ENCODE data around the gene SACS. TPM values are rescaled to one million over a fixed set of nuclear protein-coding genes. Genes with fewer than 3 reads are reported as not detected.

The SACS gene
- total and polyA plus RNA-seq, 2 donors (not counting 1 experiment from before 2014, with no cell fraction given), result 6.8 to 21.4 TPM

GRCh38 chr13:23462815-23463559, 29.5 kb upstream of the SACS start:
- ATAC-seq (ENCODE audit: low read depth) (no peak), DNase-seq (no peak)
- Histone ChIP-seq H3K4me3 (ENCODE audit: control extremely low read depth in 1 of 5, extremely low read depth in 1 of 5, insufficient read depth in 1 of 5, low read depth in 2 of 5, low read length in 4 of 5) (no peak overlapping the region), H3K27me3 (replicated peaks in 1 of 4; ENCODE audit: control extremely low read depth in 1 of 4, control insufficient read depth in 3 of 4, insufficient read depth in 4 of 4, low read length in 3 of 4) (peaks cover 0 to 38% (median 8%) of the 10 kb centered on the region in 4 experiments), H3K79me2 (ENCODE audit: control insufficient read depth, insufficient read depth, low read length) (no peaks in the 10 kb centered on the region), H2AFZ (ENCODE audit: insufficient read depth, low read depth, low read length, poor library complexity, severe bottlenecking) (no peak overlapping the region), H3K36me3 (replicated peaks in 1 of 2; ENCODE audit: control extremely low read depth in 1 of 2, control insufficient read depth in 1 of 2, extremely low read depth in 1 of 2, insufficient read depth in 2 of 2, low read length in 1 of 2) (no peaks in the 10 kb centered on the region), H4K20me1 (ENCODE audit: control insufficient read depth, insufficient read depth, low read length, poor library complexity, severe bottlenecking) (no peaks in the 10 kb centered on the region), H3K27ac (ENCODE audit: low read length in 2 of 2) (no peak overlapping the region), H3K4me2 (replicated peaks; ENCODE audit: low read depth, low read length, poor library complexity, severe bottlenecking) (no peak overlapping the region), H3K9ac (ENCODE audit: low read length) (no peak overlapping the region), H3K9me3 (ENCODE audit: control extremely low read depth in 1 of 3, control insufficient read depth in 2 of 3, insufficient read depth in 1 of 3, low read length in 2 of 3) (peaks cover 0 to 3% (median 0%) of the 10 kb centered on the region in 3 donors), H3K4me1 (ENCODE audit: control insufficient read depth in 2 of 2, insufficient read depth in 2 of 2, low read length in 2 of 2) (peaks cover 21 to 29% of the 10 kb centered on the region in 2 donors)
- Mint-ChIP-seq H3K4me3 (no peak overlapping the region), H3K4me1 (peaks cover 21% of the 10 kb centered on the region), H3K9me3 (ENCODE audit: insufficient read depth) (no peaks in the 10 kb centered on the region), H3K27ac (no peak overlapping the region), H3K27me3 (peaks cover 34% of the 10 kb centered on the region)
- WGBS (ENCODE audit: insufficient coverage), result 100% methylated on average over 2 of the region's 3 CpGs
- intact Hi-C loops (cut with micrococcal nuclease), result loop anchor here (10.0 kb wide), 1 partner anchor 1822 kb away; the partner anchor contains the start of gene MTMR6
- POLR2A ChIA-PET, result no interaction called here
- CTCF ChIA-PET, result no interaction called here
- TF ChIP-seq CTCF (IDR thresholded peaks at IDR 0.05) (no peak), EZH2 (IDR thresholded peaks at IDR 0.05; ENCODE audit: borderline replicate concordance, insufficient read depth, low read depth, low read length, poor library complexity, severe bottlenecking) (no peak)

GRCh38 chr13:23461544-23461943, 28.0 kb upstream of the SACS start:
- no peaks in the 10 kb centered on the region for H4K20me1 ChIP-seq (ENCODE audit: control insufficient read depth, insufficient read depth, low read length, poor library complexity, severe bottlenecking)
- H2AFZ ChIP-seq (ENCODE audit: insufficient read depth, low read depth, low read length, poor library complexity, severe bottlenecking), result no peak overlapping the region
- TF ChIP-seq EZH2 (IDR thresholded peaks at IDR 0.05; ENCODE audit: borderline replicate concordance, insufficient read depth, low read depth, low read length, poor library complexity, severe bottlenecking) (no peak), CTCF (IDR thresholded peaks at IDR 0.05) (no peak)
- H3K27me3 ChIP-seq (replicated peaks in 1 of 4; ENCODE audit: control extremely low read depth in 1 of 4, control insufficient read depth in 3 of 4, insufficient read depth in 4 of 4, low read length in 3 of 4), result peaks cover 0 to 42% (median 11%) of the 10 kb centered on the region in 4 experiments
- no peak overlapping the region for H3K4me3 ChIP-seq (ENCODE audit: control extremely low read depth in 1 of 5, extremely low read depth in 1 of 5, insufficient read depth in 1 of 5, low read depth in 2 of 5, low read length in 4 of 5)
- peaks cover 0 to 3% (median 0%) of the 10 kb centered on the region in 3 donors for H3K9me3 ChIP-seq (ENCODE audit: control extremely low read depth in 1 of 3, control insufficient read depth in 2 of 3, insufficient read depth in 1 of 3, low read length in 2 of 3)
- no peaks in the 10 kb centered on the region for H3K36me3 ChIP-seq (replicated peaks in 1 of 2; ENCODE audit: control extremely low read depth in 1 of 2, control insufficient read depth in 1 of 2, extremely low read depth in 1 of 2, insufficient read depth in 2 of 2, low read length in 1 of 2)
- peaks cover 21 to 23% of the 10 kb centered on the region in 2 donors for H3K4me1 ChIP-seq (ENCODE audit: control insufficient read depth in 2 of 2, insufficient read depth in 2 of 2, low read length in 2 of 2)
- intact Hi-C loops (cut with micrococcal nuclease), result loop anchor here (10.0 kb wide), 1 partner anchor 1823 kb away; the partner anchor contains the start of gene MTMR6
- no peak overlapping the region for H3K27ac ChIP-seq (ENCODE audit: low read length in 2 of 2)
- Mint-ChIP-seq H3K27ac (no peak overlapping the region), H3K4me3 (no peak overlapping the region), H3K4me1 (peaks cover 21% of the 10 kb centered on the region), H3K9me3 (ENCODE audit: insufficient read depth) (no peaks in the 10 kb centered on the region), H3K27me3 (peaks cover 35% of the 10 kb centered on the region)
- DNase-seq, result no peak
- ChIA-PET CTCF (no interaction called here), POLR2A (no interaction called here)
- WGBS (ENCODE audit: insufficient coverage), result no CpG with 5 or more reads among the region's 3 CpGs
- no peaks in the 10 kb centered on the region for H3K79me2 ChIP-seq (ENCODE audit: control insufficient read depth, insufficient read depth, low read length)
- no peak overlapping the region for H3K9ac ChIP-seq (ENCODE audit: low read length)
- H3K4me2 ChIP-seq (replicated peaks; ENCODE audit: low read depth, low read length, poor library complexity, severe bottlenecking), result no peak overlapping the region
- ATAC-seq (ENCODE audit: low read depth), result no peak
